Sigmoid colon (tissue), 7 donors: ENCODE measurements around the gene UNC119B. TPM values are rescaled to one million over a fixed set of nuclear protein-coding genes. Genes with fewer than 3 reads are reported as not detected.

Source experiments
- DNase-seq: peaks from one replicate; pipeline ENCODE4 v3.0.0-alpha.2; 2019
- H3K27ac ChIP-seq, 4 donors: fragments of 200-600 bp; sonication (generic); one replicate each; pipeline ENCODE4 v1.5.1; 2016 to 2019; ENCODE audit warnings: mild to moderate bottlenecking in 1 of 4
- H3K27me3 ChIP-seq, 3 donors: fragments of 200-600 bp; sonication (generic); one replicate each; pipeline ENCODE4 v1.5.1; 2019; ENCODE audit warnings: mild to moderate bottlenecking in 1 of 3
- H3K36me3 ChIP-seq, 4 donors: fragments of 200-600 bp; sonication (generic); one replicate each; pipeline ENCODE4 v1.5.1; 2016 to 2019
- H3K4me1 ChIP-seq, 4 donors: fragments of 200-600 bp; sonication (generic); one replicate each; pipeline ENCODE4 v1.5.1; 2017 to 2019
- H3K4me3 ChIP-seq, 4 donors: fragments of 200-600 bp; sonication (generic); one replicate each; pipeline ENCODE4 v1.5.1; 2017 to 2019; ENCODE audit warnings: mild to moderate bottlenecking in 2 of 4, moderate library complexity in 1 of 4
- H3K9me3 ChIP-seq, 4 donors: fragments of 200-600 bp in 3 of 4; sonication (generic) in 3 of 4; one replicate each; pipeline versions ENCODE4 v1.5.1 to v1.6.1; 2013 to 2019
- EP300 ChIP-seq, 4 donors: sonication (generic); formaldehyde crosslinking; IDR thresholded peaks; one replicate each; pipeline ENCODE4 v1.6.1; 2017; ENCODE audit warnings: antibody characterized with exemption in 4 of 4
- POLR2A ChIP-seq, 2 donors: fragments of 450-650 bp; IDR thresholded peaks; one replicate each; pipeline ENCODE4 v1.6.1; 2016; ENCODE audit warnings: antibody characterized with exemption in 2 of 2, mild to moderate bottlenecking in 2 of 2, moderate library complexity in 2 of 2
- POLR2AphosphoS5 ChIP-seq, 4 donors: sonication (generic); formaldehyde crosslinking; IDR thresholded peaks; one replicate each; pipeline ENCODE4 v1.6.1; 2017; ENCODE audit warnings: antibody characterized with exemption in 4 of 4
- WGBS, 2 donors: extraction: QIAGEN DNeasy Blood & Tissue Kit; methylation state at CpG; one replicate each; pipeline ENCODE4 v1.1.7; 2013; 5-methylcytosine and 5-hydroxymethylcytosine counted together
- intact Hi-C: fragments of 100-400 bp; cut with DNase I; formaldehyde crosslinking; loops from one replicate; pipeline ENCODE4 v1.15.1; 2023
- polyA plus RNA-seq, 3 donors: library from polyadenylated mRNA; stranded (reverse); fragments of 200-250 nt; gene quantifications; one replicate each; pipeline ENCODE4 v1.2.3, GENCODE V29; 2013
- total RNA-seq, 4 donors: library from RNA; depleted of rRNA; stranded (reverse); fragments of >200 nt; gene quantifications; one replicate each; pipeline ENCODE4 v1.1.0, GENCODE V29; 2016
- TF ChIP-seq, protein P1 (sequence below), 4 experiments: fragments of 450-650 bp in 3 of 4; fragments of 200-600 bp in 1 of 4; IDR thresholded peaks; one replicate each; pipeline ENCODE4 v1.5.1; 2016 to 2019; ENCODE audit warnings: antibody characterized with exemption in 4 of 4, mild to moderate bottlenecking in 3 of 4, moderate library complexity in 2 of 4
- donor health status: healthy with polysubstance abuse.
- donor health status: Bipolar disorder and iron deficiency.
- donor health status: healthy.

UNC119B gene
- total and polyA plus RNA-seq, 7 donors: 8.4 to 19.3 (median 17.9) TPM

DNA sequence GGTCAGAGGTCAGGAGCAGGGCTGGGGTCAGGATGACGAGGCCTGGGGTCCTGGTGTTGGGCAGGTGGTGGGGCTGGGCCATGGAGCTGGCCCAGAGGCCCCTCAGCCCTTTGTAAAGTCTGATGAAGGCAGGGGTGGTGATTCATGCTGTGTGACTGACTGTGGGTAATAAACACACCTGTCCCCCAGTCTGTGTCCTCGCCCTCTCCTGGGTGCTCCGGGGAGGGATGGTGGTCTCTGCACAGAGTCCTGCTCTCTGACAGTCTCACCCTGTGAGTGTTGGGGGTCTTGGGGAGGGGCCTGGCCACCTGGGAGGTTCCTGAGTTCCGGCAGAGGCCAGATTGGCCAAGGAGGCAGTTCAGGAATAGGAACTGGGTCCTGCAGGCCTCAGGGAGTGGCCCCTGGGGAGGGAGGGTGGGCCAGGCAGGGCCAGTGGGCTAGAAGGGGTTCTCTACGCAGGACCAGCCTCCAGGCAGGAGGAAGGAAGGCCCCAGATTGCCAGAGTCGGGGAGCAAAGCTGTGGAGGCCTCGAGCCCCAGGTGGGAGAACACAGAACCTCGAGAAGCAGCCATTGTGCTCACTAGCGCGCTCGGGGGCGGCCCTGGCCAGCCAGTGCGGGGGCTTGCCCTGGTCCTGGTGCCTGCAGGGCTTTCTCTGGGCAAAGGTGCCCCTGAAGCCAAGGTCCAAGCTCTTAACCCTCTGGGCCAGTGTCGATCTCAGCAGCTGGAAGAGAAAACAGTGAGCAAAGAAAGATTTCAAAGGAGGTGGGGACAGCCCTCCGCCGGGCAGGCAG lies 29.8 kb downstream of the UNC119B start:
- Histone ChIP-seq H3K4me1 (no peaks in the 10 kb centered on the region), H3K27me3 (no peaks in the 10 kb centered on the region), H3K27ac (no peak overlapping the region), H3K36me3 (peaks cover 0 to 17% (median 8%) of the 10 kb centered on the region in 4 donors), H3K9me3 (no peaks in the 10 kb centered on the region), H3K4me3 (no peak overlapping the region)
- DNase-seq: no peak
- no peak for TF ChIP-seq EP300 (IDR thresholded peaks at IDR 0.05)
- TF ChIP-seq, protein P1, sequence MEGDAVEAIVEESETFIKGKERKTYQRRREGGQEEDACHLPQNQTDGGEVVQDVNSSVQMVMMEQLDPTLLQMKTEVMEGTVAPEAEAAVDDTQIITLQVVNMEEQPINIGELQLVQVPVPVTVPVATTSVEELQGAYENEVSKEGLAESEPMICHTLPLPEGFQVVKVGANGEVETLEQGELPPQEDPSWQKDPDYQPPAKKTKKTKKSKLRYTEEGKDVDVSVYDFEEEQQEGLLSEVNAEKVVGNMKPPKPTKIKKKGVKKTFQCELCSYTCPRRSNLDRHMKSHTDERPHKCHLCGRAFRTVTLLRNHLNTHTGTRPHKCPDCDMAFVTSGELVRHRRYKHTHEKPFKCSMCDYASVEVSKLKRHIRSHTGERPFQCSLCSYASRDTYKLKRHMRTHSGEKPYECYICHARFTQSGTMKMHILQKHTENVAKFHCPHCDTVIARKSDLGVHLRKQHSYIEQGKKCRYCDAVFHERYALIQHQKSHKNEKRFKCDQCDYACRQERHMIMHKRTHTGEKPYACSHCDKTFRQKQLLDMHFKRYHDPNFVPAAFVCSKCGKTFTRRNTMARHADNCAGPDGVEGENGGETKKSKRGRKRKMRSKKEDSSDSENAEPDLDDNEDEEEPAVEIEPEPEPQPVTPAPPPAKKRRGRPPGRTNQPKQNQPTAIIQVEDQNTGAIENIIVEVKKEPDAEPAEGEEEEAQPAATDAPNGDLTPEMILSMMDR (IDR thresholded peaks at IDR 0.05): no peak
- no peak for TF ChIP-seq POLR2A (IDR thresholded peaks at IDR 0.05)
- TF ChIP-seq POLR2AphosphoS5 (IDR thresholded peaks at IDR 0.05): no peak
- 81 to 86% methylated on average over 16 of the region's 16 CpGs for WGBS, 2 donors
- intact Hi-C loops: no loop called here

DNA sequence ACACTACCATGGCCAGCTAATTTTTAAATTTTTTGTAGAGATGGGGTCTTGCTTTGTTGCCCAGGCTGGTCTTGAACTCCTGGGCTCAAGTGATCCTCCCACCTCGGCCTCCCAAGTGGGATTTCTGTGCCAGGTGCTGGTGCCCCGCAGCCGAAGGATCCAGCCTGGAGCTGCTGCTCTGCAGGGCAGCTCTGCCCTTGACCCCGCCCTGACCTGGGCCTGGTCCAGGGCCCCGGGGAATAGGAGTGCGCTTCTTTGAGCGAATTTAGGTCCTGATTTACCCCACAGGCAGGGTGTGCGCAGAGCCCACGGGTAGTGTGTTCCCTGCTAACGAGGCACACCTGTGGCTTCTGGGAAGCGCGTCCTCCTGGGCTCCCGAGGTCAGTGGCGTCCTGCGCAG lies 30.6 kb downstream of the UNC119B start:
- TF ChIP-seq, protein P1 (IDR thresholded peaks at IDR 0.05): no peak
- TF ChIP-seq EP300 (IDR thresholded peaks at IDR 0.05) (no peak), POLR2A (IDR thresholded peaks at IDR 0.05) (no peak), POLR2AphosphoS5 (IDR thresholded peaks at IDR 0.05) (no peak)

DNA sequence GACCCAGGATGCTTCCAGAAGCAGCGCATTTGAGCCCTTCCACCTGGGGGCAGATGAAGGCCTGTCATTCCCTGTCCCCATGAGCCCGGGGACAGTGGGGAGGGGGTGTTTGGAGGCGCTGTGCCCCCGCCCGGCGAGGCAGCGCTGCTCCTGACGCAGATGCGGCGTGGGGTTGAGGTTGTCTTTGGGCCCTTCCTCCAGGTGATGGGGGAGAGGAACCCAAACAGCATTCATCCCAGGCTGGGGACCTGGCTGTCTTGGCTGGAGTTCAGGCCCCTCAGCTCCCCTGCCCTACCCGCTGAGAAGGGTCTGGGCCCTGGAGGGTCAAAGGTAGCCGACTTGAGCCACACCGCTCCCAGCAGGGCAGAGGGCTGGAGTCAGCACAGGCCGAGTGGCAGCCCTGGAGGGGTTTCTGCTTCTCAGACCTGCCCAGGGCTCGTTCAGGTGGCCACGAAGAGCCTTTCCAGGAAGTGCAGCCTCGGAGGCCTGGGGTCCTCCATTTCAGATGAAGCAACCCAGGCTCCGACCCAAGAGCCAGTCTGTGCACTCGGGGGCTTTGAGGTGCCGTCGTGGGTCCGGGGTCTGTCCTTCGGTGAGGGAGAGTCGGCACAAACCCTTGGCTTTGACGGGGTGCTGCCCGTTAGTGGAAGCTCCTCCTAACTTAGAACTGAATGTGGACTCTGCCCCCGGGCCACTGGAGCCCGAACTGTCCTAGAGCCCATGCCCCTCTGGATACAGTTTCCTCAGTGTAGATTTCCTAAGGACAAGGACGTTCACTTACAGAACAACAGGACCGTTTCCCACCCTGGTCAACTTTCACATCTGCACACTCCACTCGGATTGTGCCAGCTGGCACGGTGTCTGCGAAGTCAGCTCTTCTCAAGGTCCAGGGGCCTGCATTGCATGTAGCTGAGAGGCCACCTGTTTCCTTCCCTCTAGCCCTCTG lies 31.5 kb downstream of the UNC119B start:
- Histone ChIP-seq H3K4me1 (no peaks in the 10 kb centered on the region), H3K4me3 (no peak overlapping the region), H3K27me3 (no peaks in the 10 kb centered on the region), H3K36me3 (peaks cover 0 to 17% (median 8%) of the 10 kb centered on the region in 4 donors), H3K27ac (no peak overlapping the region), H3K9me3 (no peaks in the 10 kb centered on the region)
- WGBS, 2 donors: 86 to 88% methylated on average over 33 of the region's 33 CpGs
- intact Hi-C loops: no loop called here
- no peak for DNase-seq
- TF ChIP-seq POLR2AphosphoS5 (IDR thresholded peaks at IDR 0.05): no peak
- TF ChIP-seq, protein P1 (IDR thresholded peaks at IDR 0.05): no peak
- no peak for TF ChIP-seq POLR2A (IDR thresholded peaks at IDR 0.05)
- no peak for TF ChIP-seq EP300 (IDR thresholded peaks at IDR 0.05)

More for the DNA sequence above, 30.6 kb downstream of the UNC119B start:
- WGBS, 2 donors: 89 to 94% methylated on average over 15 of the region's 15 CpGs
- intact Hi-C loops: no loop called here
- Histone ChIP-seq H3K4me3 (no peak overlapping the region), H3K27ac (no peak overlapping the region), H3K9me3 (no peaks in the 10 kb centered on the region), H3K27me3 (no peaks in the 10 kb centered on the region), H3K36me3 (peaks cover 0 to 17% (median 8%) of the 10 kb centered on the region in 4 donors), H3K4me1 (no peaks in the 10 kb centered on the region)
- DNase-seq: no peak

DNA sequence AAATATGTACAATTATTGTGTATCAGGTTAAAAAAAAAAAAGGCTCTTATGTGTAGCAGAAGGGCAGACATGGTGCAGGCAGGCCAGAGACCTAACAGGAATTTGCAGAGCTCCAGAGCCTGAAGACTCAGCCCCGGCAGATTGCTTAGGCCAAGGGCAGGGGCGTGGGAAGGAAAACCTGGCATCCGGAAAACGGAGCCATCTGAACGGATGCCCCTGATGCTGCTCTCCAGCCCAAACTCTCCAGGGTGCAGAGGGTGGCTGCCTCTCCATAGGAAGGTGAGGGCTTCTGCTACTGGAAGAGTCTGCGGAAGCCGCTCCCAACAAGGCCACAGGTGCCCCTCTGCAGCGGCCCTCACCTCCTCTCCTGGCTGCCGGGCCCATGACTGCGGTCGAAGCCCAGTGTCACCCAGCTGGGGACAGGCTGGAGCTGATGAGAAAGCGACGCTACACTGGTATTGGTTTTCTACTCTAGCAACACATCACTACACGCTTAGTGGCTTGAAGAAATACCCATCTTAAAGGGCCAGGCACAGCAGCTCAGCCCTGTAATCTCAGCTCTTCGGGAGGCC lies 34.8 kb downstream of the UNC119B start:
- H3K36me3 ChIP-seq: no peaks in the 10 kb centered on the region
- TF ChIP-seq, protein P1 (IDR thresholded peaks at IDR 0.05): no peak
- no peak for TF ChIP-seq POLR2AphosphoS5 (IDR thresholded peaks at IDR 0.05)
- intact Hi-C loops: no loop called here
- DNase-seq: no peak
- H3K4me1 ChIP-seq: no peaks in the 10 kb centered on the region
- no peak overlapping the region for H3K4me3 ChIP-seq
- no peaks in the 10 kb centered on the region for H3K9me3 ChIP-seq
- no peak overlapping the region for H3K27ac ChIP-seq
- 93 to 95% methylated on average over 15 of the region's 15 CpGs for WGBS, 2 donors
- no peaks in the 10 kb centered on the region for H3K27me3 ChIP-seq
